Measurements from ENCODE around the gene SKIC3.

SKIC3 gene

GRCh38 chr5:95528565-95528964 is 26.2 kb downstream of the SKIC3 start:
- no peak for DNase-seq

DNA sequence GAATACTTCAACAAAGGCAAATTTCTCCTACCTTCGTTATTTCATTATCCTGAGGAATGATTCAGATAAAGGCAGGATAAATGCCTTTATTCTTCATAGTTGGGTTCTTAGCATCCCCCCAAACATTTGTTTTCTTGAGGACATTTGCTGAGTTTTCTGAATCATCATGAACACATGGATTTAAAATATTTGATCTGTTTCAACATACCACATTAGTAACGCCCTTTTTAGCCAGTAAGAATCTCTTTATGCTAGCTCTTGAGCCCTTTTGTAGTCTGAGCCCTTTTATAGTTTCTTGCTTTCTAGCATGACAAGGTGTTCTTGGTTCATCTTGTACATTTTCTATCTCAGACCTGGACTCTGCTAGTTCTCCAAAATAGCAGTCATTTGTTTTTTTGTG is 27.9 kb downstream of the SKIC3 start:
- DNase-seq, result no peak

DNA sequence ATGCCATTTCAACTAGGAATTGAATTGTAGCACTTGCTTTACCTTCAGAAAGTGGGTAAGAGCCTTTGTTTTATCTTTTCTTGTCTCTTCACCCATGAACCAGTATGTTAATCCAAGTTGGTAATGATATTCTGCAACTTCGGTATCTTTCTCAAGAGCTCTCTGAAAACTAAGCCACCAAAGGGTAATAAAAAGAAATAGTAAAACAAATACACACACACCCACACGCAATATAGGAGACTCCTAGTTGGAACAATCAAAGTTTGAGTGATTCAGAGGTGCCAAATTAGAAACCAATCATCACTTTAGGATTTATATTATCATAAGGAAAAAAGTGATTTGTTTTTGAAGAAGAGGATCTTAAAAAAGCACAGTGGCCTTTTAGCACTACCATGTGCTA is 30.4 kb downstream of the SKIC3 start:
- DNase-seq, result no peak

GRCh38 chr5:95520206-95520605 is 34.6 kb downstream of the SKIC3 start:
- no peak for DNase-seq

DNA sequence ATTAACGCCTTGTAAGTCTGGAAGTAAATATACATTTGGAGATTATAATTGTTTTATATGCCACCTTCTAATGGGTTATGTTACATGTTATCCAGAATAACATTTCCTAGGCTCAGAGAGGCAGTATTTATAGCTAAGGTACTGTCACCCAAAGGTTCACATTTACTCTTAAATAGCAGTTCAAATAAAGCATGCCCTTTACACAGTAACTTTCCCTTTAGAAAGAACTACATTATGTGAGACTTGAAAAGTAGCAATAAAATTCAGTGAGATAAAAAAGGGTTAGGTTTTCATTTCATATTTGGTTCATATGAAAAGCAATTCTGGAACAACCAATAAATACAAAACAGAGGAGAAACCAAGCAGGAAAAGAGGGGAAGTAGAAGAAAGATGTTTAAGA is 35.1 kb downstream of the SKIC3 start:
- DNase-seq, result no peak

DNA sequence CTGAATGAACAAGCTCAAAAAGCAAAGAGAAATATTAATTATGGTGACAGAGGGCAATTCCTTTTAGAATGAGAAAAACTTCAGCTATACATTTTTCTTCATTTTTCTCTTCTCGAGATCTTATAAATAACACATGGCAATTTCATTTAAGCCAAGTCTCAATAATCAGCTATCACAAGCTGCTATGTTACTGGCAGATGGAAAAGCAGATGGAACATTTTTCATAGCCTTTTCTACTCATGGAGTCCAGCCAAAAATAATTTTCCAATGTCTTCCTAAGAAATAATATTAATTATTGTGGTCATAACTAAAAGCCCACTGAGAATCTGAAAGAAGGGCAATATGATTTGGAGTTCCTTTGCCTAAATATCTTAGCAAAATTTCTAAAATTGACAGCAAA is 35.6 kb downstream of the SKIC3 start:
- no peak for DNase-seq

DNA sequence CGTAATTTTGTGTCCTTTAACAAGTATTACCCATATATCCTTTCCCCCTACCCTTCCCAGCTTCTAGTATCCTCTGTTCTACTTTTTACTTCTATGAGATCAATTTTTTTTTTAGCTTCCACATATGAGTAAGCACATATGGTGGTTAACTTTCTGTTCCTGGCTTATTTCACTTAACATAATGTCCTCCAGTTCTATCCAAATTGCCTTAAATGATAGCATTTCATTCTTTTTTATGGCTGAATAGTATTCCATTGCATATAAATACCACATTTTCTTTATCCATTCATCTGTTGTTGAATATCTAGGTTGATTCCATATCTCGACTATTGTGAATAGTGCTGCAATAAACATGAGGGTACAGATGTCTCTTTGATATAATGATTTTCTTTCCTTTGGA is 36.4 kb downstream of the SKIC3 start:
- DNase-seq, result no peak

DNA sequence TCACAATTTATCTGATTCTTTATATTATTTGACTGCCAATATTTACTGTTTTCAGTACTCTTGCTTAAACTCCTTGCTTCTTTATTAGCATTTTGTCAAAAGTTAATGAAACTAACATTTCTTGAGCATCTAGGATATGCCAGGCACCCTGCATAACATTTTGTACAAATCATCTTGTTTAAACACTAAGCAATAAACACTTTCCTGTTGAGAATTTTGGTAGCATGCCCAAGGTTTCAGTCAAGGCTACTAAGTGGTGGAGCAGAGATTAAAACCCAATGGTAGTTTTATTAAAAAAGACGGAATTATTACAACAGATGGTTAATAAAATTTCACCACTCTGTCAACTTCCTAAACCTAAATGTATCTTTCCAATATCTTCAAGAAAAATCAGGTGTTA is 43.2 kb downstream of the SKIC3 start:
- no peak for DNase-seq

GRCh38 chr5:95508550-95508949 is 46.2 kb downstream of the SKIC3 start:
- DNase-seq, result no peak
